ENCODE data around the gene PFAS.

The PFAS gene

GRCh38 chr17:8272421-8272820 is 23.3 kb downstream of the PFAS start:
- H3K79me2 ChIP-seq (ENCODE audit: insufficient read depth, low read depth): no peaks in the 10 kb centered on the region
- H3K4me2 ChIP-seq: no peak overlapping the region
- no peak overlapping the region for H2AFZ ChIP-seq (ENCODE audit: low read depth)
- H4K20me1 ChIP-seq (ENCODE audit: insufficient read depth): no peaks in the 10 kb centered on the region
- no peaks in the 10 kb centered on the region for H3K36me3 ChIP-seq (ENCODE audit: insufficient read depth)
- no peak overlapping the region for H3K9ac ChIP-seq
- no peaks in the 10 kb centered on the region for H3K4me1 ChIP-seq (ENCODE audit: low read depth, poor library complexity, severe bottlenecking)
- TF ChIP-seq CTCF (conservative IDR thresholded peaks at IDR 0.05; ENCODE audit: low read depth, low read length): no peak
- no peak overlapping the region for H3K27ac ChIP-seq
- H3K4me3 ChIP-seq (IDR thresholded peaks at IDR 0.05; ENCODE audit: insufficient read depth, low read depth, low read length): no peak overlapping the region
- H3K27me3 ChIP-seq (ENCODE audit: insufficient read depth, low read depth): no peaks in the 10 kb centered on the region

GRCh38 chr17:8273884-8274444 is 24.9 kb downstream of the PFAS start:
- no peaks in the 10 kb centered on the region for H4K20me1 ChIP-seq (ENCODE audit: insufficient read depth)
- H3K4me2 ChIP-seq: no peak overlapping the region
- H3K27me3 ChIP-seq (ENCODE audit: insufficient read depth, low read depth): no peaks in the 10 kb centered on the region
- no peaks in the 10 kb centered on the region for H3K4me1 ChIP-seq (ENCODE audit: low read depth, poor library complexity, severe bottlenecking)
- no peak for TF ChIP-seq CTCF (conservative IDR thresholded peaks at IDR 0.05; ENCODE audit: low read depth, low read length)
- no peak overlapping the region for H3K4me3 ChIP-seq (IDR thresholded peaks at IDR 0.05; ENCODE audit: insufficient read depth, low read depth, low read length)
- no peak overlapping the region for H3K9ac ChIP-seq
- H3K27ac ChIP-seq: no peak overlapping the region
- no peaks in the 10 kb centered on the region for H3K36me3 ChIP-seq (ENCODE audit: insufficient read depth)
- H2AFZ ChIP-seq (ENCODE audit: low read depth): no peak overlapping the region
- no peaks in the 10 kb centered on the region for H3K79me2 ChIP-seq (ENCODE audit: insufficient read depth, low read depth)

GRCh38 chr17:8274816-8275215 is 25.7 kb downstream of the PFAS start:
- H3K4me1 ChIP-seq (ENCODE audit: low read depth, poor library complexity, severe bottlenecking): no peaks in the 10 kb centered on the region
- no peak overlapping the region for H2AFZ ChIP-seq (ENCODE audit: low read depth)
- H3K4me2 ChIP-seq: no peak overlapping the region
- H3K9ac ChIP-seq: no peak overlapping the region
- no peaks in the 10 kb centered on the region for H3K27me3 ChIP-seq (ENCODE audit: insufficient read depth, low read depth)
- no peaks in the 10 kb centered on the region for H3K79me2 ChIP-seq (ENCODE audit: insufficient read depth, low read depth)
- no peaks in the 10 kb centered on the region for H4K20me1 ChIP-seq (ENCODE audit: insufficient read depth)
- TF ChIP-seq CTCF (conservative IDR thresholded peaks at IDR 0.05; ENCODE audit: low read depth, low read length): no peak
- no peak overlapping the region for H3K27ac ChIP-seq
- no peaks in the 10 kb centered on the region for H3K36me3 ChIP-seq (ENCODE audit: insufficient read depth)
- no peak overlapping the region for H3K4me3 ChIP-seq (IDR thresholded peaks at IDR 0.05; ENCODE audit: insufficient read depth, low read depth, low read length)

GRCh38 chr17:8275421-8276290 is 26.6 kb downstream of the PFAS start:
- no peak for TF ChIP-seq CTCF (conservative IDR thresholded peaks at IDR 0.05; ENCODE audit: low read depth, low read length)
- H3K9ac ChIP-seq: no peak overlapping the region

More at GRCh38 chr17:8275421-8276290, 26.6 kb downstream of the PFAS start:
- Histone ChIP-seq H3K27ac (no peak overlapping the region), H3K36me3 (ENCODE audit: insufficient read depth) (no peaks in the 10 kb centered on the region), H3K4me3 (IDR thresholded peaks at IDR 0.05; ENCODE audit: insufficient read depth, low read depth, low read length) (no peak overlapping the region), H3K79me2 (ENCODE audit: insufficient read depth, low read depth) (no peaks in the 10 kb centered on the region), H4K20me1 (ENCODE audit: insufficient read depth) (no peaks in the 10 kb centered on the region), H3K4me1 (ENCODE audit: low read depth, poor library complexity, severe bottlenecking) (no peaks in the 10 kb centered on the region), H2AFZ (ENCODE audit: low read depth) (no peak overlapping the region), H3K27me3 (ENCODE audit: insufficient read depth, low read depth) (no peaks in the 10 kb centered on the region), H3K4me2 (no peak overlapping the region)

Measured in KMS-11 (cell line).